ENCODE measurements around the gene NUMBL. TPM values are rescaled to one million over a fixed set of nuclear protein-coding genes. Genes with fewer than 3 reads are reported as not detected.

The NUMBL gene
- total RNA-seq, 1 experiment from 2014 or later: 14.5 TPM

DNA sequence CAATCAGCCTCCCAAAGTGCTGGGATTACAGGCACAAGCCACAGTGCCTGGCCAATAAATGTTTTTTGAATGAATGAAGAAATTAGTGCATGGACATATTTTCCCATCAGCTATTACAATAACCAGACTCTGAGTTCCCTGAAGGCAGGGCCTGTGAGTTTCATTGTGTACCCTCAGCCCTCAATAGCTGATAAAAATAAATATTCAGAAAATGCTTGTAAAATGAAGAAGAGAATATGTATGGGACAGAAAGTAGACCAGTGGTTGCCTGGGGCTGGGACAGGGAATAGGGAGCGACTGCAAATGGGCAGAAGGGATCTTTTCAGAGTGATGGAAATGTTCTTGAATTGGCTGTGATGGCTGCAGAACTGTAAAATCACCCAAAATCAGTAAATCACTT is 28.8 kb downstream of the NUMBL start:
- Histone ChIP-seq H3K4me2 (ENCODE audit: low read length) (no peak overlapping the region), H3K9me2 (replicated peaks; ENCODE audit: low read length) (no peaks in the 10 kb centered on the region), H3K4me3 (ENCODE audit: low read length) (no peak overlapping the region), H3K4me1 (ENCODE audit: insufficient read depth, low read length) (peaks cover 14% of the 10 kb centered on the region), H4K20me1 (ENCODE audit: low read length) (no peaks in the 10 kb centered on the region), H3K79me2 (ENCODE audit: low read length) (no peaks in the 10 kb centered on the region), H3F3A (ENCODE audit: low read length, unreplicated experiment) (no peaks in the 10 kb centered on the region), H2AFZ (ENCODE audit: low read length) (no peak overlapping the region), H3K27ac (ENCODE audit: low read length) (no peak overlapping the region), H3K9ac (ENCODE audit: low read length) (no peak overlapping the region), H3K36me3 (ENCODE audit: low read depth, low read length) (no peaks in the 10 kb centered on the region), H3K27me3 (ENCODE audit: low read length) (no peaks in the 10 kb centered on the region), H3K9me3 (ENCODE audit: low read length) (no peaks in the 10 kb centered on the region)
- no TSS peak for BruUV-seq (replicated peaks)
- ChIA-PET POLR2A (ENCODE audit: unreplicated experiment) (no interaction called here), CTCF (no interaction called here)
- TF ChIP-seq, protein P1, sequence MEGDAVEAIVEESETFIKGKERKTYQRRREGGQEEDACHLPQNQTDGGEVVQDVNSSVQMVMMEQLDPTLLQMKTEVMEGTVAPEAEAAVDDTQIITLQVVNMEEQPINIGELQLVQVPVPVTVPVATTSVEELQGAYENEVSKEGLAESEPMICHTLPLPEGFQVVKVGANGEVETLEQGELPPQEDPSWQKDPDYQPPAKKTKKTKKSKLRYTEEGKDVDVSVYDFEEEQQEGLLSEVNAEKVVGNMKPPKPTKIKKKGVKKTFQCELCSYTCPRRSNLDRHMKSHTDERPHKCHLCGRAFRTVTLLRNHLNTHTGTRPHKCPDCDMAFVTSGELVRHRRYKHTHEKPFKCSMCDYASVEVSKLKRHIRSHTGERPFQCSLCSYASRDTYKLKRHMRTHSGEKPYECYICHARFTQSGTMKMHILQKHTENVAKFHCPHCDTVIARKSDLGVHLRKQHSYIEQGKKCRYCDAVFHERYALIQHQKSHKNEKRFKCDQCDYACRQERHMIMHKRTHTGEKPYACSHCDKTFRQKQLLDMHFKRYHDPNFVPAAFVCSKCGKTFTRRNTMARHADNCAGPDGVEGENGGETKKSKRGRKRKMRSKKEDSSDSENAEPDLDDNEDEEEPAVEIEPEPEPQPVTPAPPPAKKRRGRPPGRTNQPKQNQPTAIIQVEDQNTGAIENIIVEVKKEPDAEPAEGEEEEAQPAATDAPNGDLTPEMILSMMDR (conservative IDR thresholded peaks at IDR 0.05; ENCODE audit: low read depth, low read length): no peak
- TF ChIP-seq EZH2 (IDR thresholded peaks at IDR 0.05; ENCODE audit: low read length, unreplicated experiment): no peak
- no peak for TF ChIP-seq EZH2phosphoT487 (IDR thresholded peaks at IDR 0.05; ENCODE audit: borderline replicate concordance, low read length)
- intact Hi-C loops (cut with micrococcal nuclease): loop anchor here (5.0 to 10.0 kb wide), 3 partner anchors 56 to 156 kb away; partner anchors contain the start of genes COQ8B, EGLN2 and ITPKC
- ATAC-seq (no peak), DNase-seq (no peak)

DNA sequence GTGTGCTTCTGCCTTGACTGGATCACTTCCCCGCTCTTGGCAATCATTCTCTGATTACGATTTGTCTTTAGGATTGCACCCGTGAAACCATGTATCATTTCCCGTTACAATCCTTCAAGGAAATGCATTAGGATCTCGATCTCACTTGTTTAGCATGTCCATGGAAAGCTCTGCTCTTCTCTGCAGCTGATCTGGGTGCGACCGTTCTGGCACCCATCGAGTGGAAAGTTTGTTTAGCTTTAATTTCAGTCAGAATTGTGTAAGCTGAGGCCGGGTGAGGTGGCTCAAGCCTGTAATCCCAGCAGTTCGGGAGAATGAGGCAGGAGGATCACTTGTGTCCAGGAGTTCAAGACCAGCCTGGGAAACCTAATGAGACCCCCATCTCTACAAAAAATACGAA is 30.9 kb downstream of the NUMBL start:
- Histone ChIP-seq H3K36me3 (ENCODE audit: low read depth, low read length) (no peaks in the 10 kb centered on the region), H2AFZ (ENCODE audit: low read length) (no peak overlapping the region), H3F3A (ENCODE audit: low read length, unreplicated experiment) (no peaks in the 10 kb centered on the region), H3K9ac (ENCODE audit: low read length) (no peak overlapping the region), H3K4me2 (ENCODE audit: low read length) (no peak overlapping the region), H3K27me3 (ENCODE audit: low read length) (no peaks in the 10 kb centered on the region), H3K4me1 (ENCODE audit: insufficient read depth, low read length) (peaks cover 8% of the 10 kb centered on the region), H3K79me2 (ENCODE audit: low read length) (no peaks in the 10 kb centered on the region), H3K4me3 (ENCODE audit: low read length) (no peak overlapping the region), H4K20me1 (ENCODE audit: low read length) (no peaks in the 10 kb centered on the region), H3K9me2 (replicated peaks; ENCODE audit: low read length) (no peaks in the 10 kb centered on the region), H3K27ac (ENCODE audit: low read length) (no peak overlapping the region), H3K9me3 (ENCODE audit: low read length) (no peaks in the 10 kb centered on the region)
- no peak for ATAC-seq
- no peak for DNase-seq
- BruUV-seq (replicated peaks): no TSS peak
- CTCF ChIA-PET: no interaction called here
- POLR2A ChIA-PET (ENCODE audit: unreplicated experiment): no interaction called here
- TF ChIP-seq, protein P1 (conservative IDR thresholded peaks at IDR 0.05; ENCODE audit: low read depth, low read length): no peak
- no peak for TF ChIP-seq EZH2 (IDR thresholded peaks at IDR 0.05; ENCODE audit: low read length, unreplicated experiment)
- no peak for TF ChIP-seq EZH2phosphoT487 (IDR thresholded peaks at IDR 0.05; ENCODE audit: borderline replicate concordance, low read length)
- intact Hi-C loops (cut with micrococcal nuclease): no loop called here

DNA sequence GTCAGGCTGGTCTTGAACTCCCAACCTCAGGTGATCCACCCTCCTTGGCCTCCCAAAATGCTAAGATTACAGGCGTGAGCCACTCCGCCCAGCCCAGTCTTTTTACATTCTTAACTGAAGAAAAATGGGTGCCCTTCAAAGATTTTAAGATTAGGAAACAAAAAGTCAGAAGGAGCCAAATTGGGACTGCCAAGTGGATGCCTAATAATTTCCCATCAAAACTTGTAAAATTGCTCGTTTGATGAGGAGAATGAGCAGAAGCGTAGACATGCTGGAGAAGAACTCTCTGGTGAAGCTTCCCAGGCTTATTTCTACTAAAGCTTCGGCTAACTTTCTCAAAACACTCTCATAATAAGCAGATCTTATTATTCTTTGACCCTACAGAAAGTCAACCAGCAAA is 31.3 kb downstream of the NUMBL start:
- intact Hi-C loops (cut with micrococcal nuclease): no loop called here
- no TSS peak for BruUV-seq (replicated peaks)
- Histone ChIP-seq H3K4me3 (ENCODE audit: low read length) (no peak overlapping the region), H3K9ac (ENCODE audit: low read length) (no peak overlapping the region), H4K20me1 (ENCODE audit: low read length) (no peaks in the 10 kb centered on the region), H2AFZ (ENCODE audit: low read length) (no peak overlapping the region), H3K79me2 (ENCODE audit: low read length) (no peaks in the 10 kb centered on the region), H3K9me3 (ENCODE audit: low read length) (no peaks in the 10 kb centered on the region), H3K27me3 (ENCODE audit: low read length) (no peaks in the 10 kb centered on the region), H3K27ac (ENCODE audit: low read length) (no peak overlapping the region), H3K36me3 (ENCODE audit: low read depth, low read length) (no peaks in the 10 kb centered on the region), H3K9me2 (replicated peaks; ENCODE audit: low read length) (no peaks in the 10 kb centered on the region), H3K4me1 (ENCODE audit: insufficient read depth, low read length) (peaks cover 8% of the 10 kb centered on the region), H3K4me2 (ENCODE audit: low read length) (no peak overlapping the region), H3F3A (ENCODE audit: low read length, unreplicated experiment) (no peaks in the 10 kb centered on the region)
- TF ChIP-seq, protein P1 (conservative IDR thresholded peaks at IDR 0.05; ENCODE audit: low read depth, low read length): no peak
- TF ChIP-seq EZH2 (IDR thresholded peaks at IDR 0.05; ENCODE audit: low read length, unreplicated experiment) (no peak), EZH2phosphoT487 (IDR thresholded peaks at IDR 0.05; ENCODE audit: borderline replicate concordance, low read length) (no peak)
- ChIA-PET CTCF (no interaction called here), POLR2A (ENCODE audit: unreplicated experiment) (no interaction called here)
- DNase-seq (no peak), ATAC-seq (no peak)

Measured in PC-3 (cell line).